Measurements from ENCODE around the gene MYL5.
"Not testable (repeated sequence)": the region's sequence is repeated elsewhere in the genome, so short reads cannot be mapped to it uniquely, and the experiment has no call there.

Gene MYL5

GRCh38 chr4:656436-657337 is 17.7 kb upstream of the MYL5 start:
- DNase-seq (ENCODE audit: low read depth) = no peak

- no peak for DNase-seq (ENCODE audit: low read depth)
Measured at GRCh38 chr4:657338-657833, 17.0 kb upstream of the MYL5 start.

- no peak for DNase-seq (ENCODE audit: low read depth)
Measured at GRCh38 chr4:657834-658667, 16.3 kb upstream of the MYL5 start.

GRCh38 chr4:658681-659667 is 15.4 kb upstream of the MYL5 start:
- no peak for DNase-seq (ENCODE audit: low read depth)

GRCh38 chr4:659851-660250 is 14.5 kb upstream of the MYL5 start:
- no peak for DNase-seq (ENCODE audit: low read depth)

- DNase-seq (ENCODE audit: low read depth) = no peak
Measured at GRCh38 chr4:660401-660800, 13.9 kb upstream of the MYL5 start.

GRCh38 chr4:661231-661630 is 13.1 kb upstream of the MYL5 start:
- DNase-seq (ENCODE audit: low read depth) = no peak

- DNase-seq (ENCODE audit: low read depth) = no peak
Measured at GRCh38 chr4:661881-662761, 12.2 kb upstream of the MYL5 start.

GRCh38 chr4:663046-663437 is 11.3 kb upstream of the MYL5 start:
- no peak for DNase-seq (ENCODE audit: low read depth)

- DNase-seq (ENCODE audit: low read depth) = no peak
Measured at GRCh38 chr4:663438-664428, 10.6 kb upstream of the MYL5 start.

GRCh38 chr4:664713-665231 is 9.6 kb upstream of the MYL5 start:
- DNase-seq (ENCODE audit: low read depth) = no peak

GRCh38 chr4:665381-665750 is 9.0 kb upstream of the MYL5 start:
- no peak for DNase-seq (ENCODE audit: low read depth)

- no peak for DNase-seq (ENCODE audit: low read depth)
Measured at GRCh38 chr4:665751-666435, 8.4 kb upstream of the MYL5 start.

GRCh38 chr4:666436-666810 is 7.9 kb upstream of the MYL5 start:
- DNase-seq (ENCODE audit: low read depth) = no peak

GRCh38 chr4:666822-667544 is 7.4 kb upstream of the MYL5 start:
- no peak for DNase-seq (ENCODE audit: low read depth)

GRCh38 chr4:667545-667925 is 6.8 kb upstream of the MYL5 start:
- no peak for DNase-seq (ENCODE audit: low read depth)

GRCh38 chr4:668219-668618 is 6.1 kb upstream of the MYL5 start:
- not testable (repeated sequence) for DNase-seq (ENCODE audit: low read depth)

Data from amniotic epithelial cell (primary cell).